NCI-H69 (cell line): ENCODE data around the gene ASB18.

Experiments used
- DNase-seq: peaks from one replicate; lab custom pipeline; 2025; lab: John Stamatoyannopoulos, UW

The ASB18 gene

DNA sequence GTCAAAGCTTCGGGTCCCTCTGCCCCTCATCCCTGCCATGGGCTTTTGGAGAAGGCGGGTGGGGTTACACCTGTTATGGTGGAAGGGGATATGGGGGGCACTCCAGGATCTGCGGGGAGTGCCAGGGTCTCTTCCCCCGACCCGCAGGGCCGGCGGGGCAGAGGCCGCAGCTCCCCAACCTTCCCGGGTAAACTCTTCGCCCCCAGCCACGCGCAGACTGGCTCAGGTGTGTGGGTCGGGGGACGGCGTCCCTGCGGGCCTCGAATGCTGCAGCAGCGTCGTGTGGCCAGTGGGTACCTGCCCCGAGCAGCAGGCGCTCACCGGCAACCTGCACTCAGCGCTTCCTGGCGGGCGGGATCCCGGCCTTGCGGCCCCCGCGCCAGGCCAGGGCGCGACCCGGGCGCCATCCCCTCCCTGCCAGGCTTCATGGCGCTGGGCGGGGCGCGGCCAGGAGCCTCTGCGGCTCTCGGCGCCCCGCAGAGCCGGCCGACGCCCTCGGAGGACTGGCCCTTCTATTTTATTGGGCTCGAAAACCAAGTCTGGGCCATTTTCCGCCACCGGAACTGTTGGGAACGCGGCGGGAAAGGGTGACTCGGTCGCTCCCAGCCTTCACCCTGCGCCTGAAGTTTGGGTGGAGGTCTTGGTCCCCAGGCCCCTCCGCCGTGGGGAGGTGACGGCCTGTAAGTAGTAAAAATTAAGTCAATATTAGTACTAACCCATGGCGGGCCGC, 100.6 kb downstream of the ASB18 start:
- DNase-seq = no peak

DNA sequence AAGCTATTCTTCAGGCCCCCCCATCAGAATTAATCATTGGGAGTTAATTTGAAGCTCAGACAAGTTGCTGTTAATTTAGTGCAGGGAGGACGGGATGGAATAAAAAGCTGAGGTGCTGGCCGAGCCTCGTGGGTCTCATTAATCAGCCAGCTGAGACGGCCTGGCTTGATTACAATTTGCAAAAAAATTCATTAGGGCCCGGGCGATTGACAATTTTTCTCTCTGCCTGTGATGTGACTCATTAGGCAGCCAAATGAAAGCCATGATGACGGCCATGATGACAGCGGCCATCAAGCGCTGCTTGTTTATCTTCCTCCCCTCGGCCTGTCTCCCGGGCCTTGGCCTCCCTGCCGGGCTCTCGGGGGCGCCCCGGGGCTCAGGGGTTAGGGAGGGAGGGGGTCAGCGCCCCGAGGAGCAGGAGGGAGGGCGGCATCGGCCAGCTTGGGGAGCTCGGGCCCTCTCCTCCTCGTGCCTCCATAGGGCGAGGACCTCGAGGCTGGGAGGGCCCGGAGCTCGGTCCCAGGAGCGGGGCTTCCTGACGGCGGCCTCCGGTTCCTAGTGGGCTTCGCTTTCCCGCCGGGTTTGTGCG, 101.2 kb downstream of the ASB18 start:
- DNase-seq = no peak

DNA sequence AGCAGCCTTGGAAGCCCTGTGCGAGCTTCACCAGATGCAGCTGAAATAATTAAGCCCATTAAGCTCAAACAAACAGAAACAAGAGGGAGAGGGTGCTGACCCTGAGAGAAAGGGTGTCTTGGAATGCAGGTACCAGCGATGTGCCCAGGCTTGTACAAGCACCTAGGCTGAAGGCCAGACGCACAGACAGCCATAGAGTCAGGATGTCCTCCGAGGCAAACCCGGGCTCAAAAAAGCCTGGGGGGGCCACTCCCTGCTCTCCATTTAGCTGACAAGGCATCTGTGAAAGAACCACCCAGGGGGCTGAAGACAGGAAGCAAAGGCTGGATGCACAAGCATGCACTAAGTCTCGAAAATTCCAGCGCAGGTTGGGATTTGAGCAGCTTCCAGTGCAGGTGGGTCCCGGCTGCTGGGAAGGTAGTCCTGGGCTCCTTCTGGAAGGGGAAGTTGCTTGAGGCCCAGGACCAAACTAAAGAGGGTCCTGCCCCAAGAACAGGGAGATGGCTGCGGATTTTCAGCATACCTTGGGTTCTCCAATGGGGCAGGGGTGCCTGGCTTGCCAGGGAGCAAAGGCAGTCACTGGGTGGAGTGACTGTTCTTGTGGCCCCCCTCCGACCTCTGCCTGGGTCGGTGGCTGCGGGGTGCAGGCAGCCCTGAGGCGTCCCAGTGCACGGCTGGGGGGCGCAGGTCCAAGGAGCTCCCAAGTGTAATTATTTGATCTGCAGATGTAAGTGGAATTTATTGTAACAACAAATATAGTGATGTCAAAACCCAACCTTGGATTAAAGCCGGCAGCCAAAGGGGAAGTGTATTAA, 102.0 kb downstream of the ASB18 start:
- no peak for DNase-seq

DNA sequence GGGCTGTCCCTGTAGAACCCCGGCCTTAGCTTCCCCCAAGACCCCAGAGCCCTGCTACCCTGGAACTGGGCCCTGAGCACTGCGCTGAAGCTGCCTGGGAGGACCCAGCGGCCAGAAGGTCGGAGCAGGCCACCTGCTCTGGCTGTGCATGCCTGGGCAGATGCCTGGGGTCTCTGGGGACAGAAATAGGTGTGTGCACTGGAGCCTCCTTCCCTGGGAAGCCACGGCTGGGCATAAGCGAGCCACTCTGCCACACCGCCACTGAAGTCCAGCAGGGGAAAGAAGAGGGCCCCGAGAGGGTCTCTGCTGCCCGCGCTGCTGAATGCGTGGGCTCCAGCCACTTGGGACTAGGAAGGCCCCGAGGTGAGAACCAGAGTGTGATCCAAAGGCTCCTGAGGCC, 102.7 kb downstream of the ASB18 start:
- no peak for DNase-seq

DNA sequence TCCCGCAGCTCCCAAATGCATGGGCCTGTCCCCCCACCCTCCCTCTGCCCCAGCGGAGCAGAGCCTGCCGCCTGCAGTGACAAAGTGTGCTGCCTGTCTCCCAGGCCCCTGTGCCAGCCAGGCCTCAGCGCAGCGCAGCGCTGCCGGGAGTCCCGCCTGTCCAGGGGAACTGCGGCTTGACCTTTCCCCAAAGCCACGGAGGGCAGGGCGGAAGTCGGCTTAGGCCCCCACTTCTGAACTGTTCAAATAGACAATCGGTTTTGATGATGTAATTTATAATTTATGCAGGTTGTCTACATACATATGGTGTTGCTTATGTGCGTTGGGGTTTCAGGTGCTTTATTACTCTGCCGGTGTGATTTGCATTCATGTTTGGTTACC, 103.1 kb downstream of the ASB18 start:
- no peak for DNase-seq

DNA sequence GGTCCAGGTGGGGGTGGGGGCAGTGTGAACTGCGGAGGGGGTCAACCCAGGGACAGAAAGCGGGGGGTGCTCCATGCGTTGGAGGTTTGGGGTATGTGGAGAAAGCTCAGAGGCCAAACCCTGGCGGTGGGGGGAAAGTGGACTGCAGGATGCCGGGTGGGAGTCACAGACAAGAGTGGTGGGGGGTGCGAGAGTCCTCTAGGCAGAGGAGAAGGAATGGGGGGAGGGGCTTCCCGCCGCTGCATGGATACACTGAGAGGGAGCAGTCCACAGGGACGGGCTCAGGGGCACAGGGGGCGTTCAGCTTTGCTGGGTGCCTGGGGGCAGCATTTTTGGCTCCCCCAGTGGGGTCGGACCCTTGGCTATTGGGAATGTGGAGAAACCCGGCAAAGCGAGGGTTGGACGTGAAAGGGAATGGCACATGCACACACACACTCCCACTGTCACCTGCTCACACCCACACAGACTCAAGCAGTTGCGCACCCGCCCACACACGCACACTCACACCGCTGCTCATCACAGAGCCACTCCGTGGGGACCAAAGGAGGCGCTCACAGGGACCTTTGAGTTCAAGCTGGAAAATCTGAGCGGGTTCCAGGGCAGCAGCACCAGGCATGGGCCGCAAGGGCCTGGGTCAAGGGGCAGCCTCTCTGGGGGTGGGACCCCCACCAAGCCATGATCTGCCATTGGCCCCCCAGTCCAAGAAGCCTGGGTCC, 103.7 kb downstream of the ASB18 start:
- no peak for DNase-seq

DNA sequence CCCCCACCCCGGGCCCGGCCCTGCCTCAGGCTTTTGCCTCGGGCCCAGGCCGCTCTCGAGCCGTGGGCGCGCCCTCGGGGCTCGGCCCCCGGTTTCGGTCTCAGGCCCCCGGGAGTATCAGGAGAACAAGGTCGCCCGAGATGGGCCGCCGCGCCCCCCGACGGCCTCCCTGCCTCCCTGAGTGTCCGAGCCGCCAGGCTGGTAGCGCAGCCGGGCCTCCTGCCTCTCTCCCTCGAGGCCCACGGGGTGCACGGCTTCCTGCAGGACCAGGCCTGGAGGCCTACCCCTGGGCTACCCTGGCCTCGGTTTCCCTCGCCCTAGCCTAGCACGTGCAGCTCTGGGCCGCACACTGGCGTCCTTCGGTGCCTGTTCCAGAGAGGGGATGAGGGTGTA, 104.4 kb downstream of the ASB18 start:
- DNase-seq = no peak

DNA sequence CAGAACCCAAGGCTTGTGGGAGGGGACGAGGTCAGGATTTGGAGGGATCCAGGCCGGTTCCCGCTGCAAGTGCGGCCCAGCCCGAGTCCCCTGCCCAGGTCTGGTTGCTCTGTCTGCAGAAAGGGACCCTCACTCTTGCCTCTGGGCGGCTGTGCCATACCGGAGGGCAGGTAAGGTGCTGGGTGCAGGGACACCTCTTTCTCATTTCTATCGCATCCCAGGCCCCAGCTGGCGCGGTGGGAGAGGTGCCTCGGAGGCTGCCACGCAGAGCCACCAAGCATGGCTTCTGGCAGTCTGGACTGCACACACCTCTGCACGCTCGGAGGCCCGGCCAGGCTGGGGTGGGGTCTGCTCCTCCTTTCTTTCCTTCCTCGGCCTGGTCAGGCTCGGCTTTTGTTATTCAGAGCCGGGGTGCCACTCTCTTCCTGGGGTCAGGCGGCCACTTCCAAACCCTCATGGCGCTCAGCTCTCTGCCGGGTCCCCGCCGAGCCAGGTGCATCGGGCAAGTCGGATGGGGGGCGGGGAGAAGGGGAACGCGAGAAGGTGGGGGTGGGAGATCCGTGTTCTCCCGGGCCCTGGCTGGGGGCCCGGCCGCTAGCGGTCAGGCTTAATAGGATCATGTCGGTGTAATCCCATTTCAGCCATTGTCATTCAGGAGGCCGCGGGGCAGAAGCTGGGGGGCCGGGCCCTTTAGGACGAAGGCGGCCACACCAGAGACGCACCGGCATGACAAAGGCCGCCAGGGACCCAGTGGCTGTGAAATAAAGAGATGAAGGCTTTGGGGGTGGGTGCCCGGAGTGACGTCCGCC, 105.0 kb downstream of the ASB18 start:
- no peak for DNase-seq

DNA sequence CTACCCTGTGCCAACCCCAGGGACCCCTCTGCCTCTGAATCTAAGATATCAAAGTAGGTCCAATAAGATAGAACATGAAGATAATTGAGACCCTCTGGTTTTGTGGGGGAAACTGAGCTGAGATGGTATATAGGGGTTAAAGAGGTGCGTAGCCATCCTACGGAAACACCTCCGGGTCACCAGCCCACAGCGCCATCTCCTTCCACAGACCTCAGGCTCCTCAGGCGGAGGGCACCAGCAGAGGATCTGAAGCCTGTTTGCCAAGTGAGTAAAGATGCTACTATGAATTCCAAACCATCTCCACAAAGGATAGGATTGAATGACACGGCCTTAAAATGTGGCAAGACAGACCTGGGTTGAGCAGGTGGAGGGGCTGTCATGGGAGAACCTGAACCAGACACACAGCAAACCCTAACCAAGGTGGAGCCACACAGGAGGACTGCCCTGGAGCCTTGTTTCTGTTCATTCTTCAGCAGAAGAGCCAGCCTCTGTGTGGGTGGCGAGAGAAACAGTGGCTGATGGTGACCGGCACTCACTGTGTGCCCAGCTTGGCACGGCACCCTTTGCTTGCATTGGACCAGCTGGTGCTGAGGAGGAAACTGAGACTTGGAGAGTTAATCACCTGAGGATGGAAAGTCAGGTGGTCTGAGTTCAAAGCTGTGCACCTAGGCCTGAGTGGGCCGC, 106.2 kb downstream of the ASB18 start:
- no peak for DNase-seq

DNA sequence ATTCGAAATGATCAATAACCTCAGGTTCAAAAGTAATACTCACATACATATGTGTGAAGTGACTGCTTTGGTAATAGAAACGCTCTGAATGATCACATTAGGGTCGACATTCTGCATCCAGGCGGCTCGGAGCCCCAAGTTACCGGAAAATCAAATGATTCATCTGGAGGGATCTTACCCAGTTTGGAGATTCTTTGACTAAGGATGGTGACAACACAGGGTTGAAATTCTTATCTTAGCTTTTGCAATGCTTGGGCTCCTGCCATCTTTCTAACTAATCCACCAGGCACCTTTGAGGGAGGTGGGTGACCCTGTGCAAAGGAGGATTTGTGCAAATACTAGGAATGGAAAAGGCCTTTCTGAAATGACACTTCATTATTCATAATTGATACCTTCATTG, 106.8 kb downstream of the ASB18 start:
- DNase-seq = no peak

DNA sequence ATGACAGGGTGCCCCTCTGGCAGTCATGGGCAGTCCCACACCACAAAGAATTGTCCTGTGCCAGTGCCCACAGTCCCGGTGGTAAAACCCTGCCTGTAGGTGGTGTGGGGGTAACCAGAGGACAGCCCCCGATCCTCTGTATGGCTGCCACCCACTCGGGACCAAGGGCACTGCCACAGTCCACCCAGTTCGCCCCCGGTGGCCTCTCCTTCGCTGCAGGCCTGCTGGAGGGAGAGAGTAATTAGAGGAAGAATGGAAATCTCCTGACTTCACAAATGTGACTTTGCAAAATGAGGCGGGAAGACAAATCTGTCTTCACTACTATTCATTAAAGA, 107.4 kb downstream of the ASB18 start:
- no peak for DNase-seq

DNA sequence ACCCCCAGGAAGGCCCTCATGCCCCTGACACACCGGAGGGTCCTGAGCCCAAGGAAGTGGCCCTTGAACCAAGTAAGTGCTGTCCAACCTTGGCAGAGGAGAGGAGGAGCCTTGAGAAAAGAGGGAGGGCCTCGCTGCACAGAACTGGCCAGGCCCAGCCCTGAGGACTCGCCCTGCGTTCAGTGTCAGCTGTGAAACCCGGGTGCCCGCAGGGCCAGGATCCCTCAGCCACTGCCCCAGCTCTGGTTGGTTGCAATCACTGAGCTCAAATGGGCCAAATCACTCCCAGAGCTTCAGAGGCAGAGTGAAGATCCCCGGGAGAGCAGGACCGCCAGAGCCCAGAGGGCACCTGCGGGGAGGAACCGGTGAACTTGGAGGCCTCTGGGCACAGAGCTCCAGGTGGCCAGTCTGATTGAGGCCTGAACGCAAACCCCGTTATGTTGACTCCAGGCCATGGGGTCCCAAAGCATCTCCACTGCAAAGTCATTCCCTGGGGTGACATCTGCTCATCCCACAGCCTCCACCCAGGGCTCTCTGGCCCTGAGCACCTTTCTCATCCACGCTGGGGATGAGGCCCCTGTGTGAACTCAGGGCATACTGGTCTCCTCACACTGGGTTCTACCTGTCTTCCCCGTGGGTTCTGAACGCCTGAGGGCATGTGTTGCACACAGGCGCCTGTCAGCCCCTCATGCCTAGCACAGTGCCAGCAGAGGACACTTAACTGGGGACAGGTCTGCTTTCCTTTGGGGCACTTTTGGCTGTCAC, 107.9 kb downstream of the ASB18 start:
- no peak for DNase-seq

DNA sequence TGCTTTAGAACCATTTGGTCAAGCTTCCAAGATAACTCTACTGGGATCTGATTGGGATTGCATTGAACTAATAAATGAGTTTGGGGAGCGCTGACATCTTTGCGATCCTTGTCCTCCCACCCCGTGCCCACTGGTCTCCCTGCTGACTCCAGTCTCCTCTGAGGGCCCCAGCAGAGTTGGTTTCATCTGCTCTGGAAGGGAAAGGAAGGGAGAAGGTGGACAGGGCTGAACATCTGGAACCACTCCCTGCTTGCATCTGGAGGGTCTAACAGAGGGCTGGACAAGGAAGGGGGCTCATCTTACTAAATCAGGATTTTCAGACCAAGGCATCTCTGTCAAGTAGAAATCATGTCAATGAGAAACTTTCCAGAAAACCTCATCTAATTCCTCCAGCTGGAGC, 108.8 kb downstream of the ASB18 start:
- DNase-seq = no peak

DNA sequence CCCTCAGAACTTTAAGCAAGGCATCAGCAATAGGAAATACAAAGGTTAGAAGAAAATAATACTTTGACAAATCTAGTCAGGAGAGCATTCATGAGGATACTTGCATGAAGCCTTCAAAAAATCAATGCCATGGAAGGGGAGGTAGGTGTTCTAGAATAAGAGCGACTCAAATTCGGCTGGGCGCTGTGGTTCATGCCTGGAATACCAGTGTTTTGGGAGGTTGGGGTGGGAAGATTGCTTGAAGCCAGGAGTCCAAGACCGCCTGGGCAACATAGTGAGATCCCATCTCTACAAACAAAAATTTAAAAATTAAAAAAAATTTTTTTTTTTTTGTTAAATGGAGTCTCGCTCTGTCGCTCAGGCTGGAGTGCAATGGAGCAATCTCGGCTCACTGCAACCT, 117.8 kb downstream of the ASB18 start:
- DNase-seq = no peak

DNA sequence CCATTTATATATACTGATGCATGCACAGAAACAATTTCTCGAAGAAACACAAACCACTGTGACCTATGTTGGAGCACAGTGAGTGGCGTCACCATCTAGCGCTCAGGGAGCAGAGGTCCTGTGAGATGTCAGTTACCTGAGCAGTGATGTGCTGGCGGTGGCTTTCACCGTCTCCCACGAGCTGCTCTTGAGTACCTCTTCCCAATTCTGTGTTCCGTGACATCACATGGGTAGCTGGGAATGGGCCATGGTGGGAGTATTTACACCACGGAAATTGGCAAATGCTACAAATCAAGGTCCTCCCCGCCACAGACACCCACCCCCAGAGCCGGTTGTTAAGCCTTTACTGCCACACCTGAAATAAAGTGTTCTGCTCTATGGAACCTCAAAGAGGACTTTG, 120.4 kb downstream of the ASB18 start:
- no peak for DNase-seq
